Neural cell (in vitro differentiated cells): ENCODE measurements around the gene MEF2D. TPM values are rescaled to one million over a fixed set of nuclear protein-coding genes. Genes with fewer than 3 reads are reported as not detected.

Source experiments
- H2AFZ ChIP-seq: fragments of 200-600, 300-800 bp; sonication (generic), shearing (Covaris generic); 2 replicates; pipeline ENCODE4 v1.6.0; 2014; ENCODE audit warnings: low read depth, mild to moderate bottlenecking, antibody characterized with exemption, low read length, moderate library complexity
- H3F3A ChIP-seq: fragments of 200-600 bp; shearing (Covaris generic); 2 replicates; pipeline ENCODE4 v1.6.1; 2016; ENCODE audit warnings: mild to moderate bottlenecking, moderate library complexity, mixed read lengths, antibody characterized with exemption, low read length; ENCODE audit not compliant: insufficient read depth, poor library complexity, severe bottlenecking
- H3K27ac ChIP-seq: fragments of 200-600, 300-800 bp; sonication (generic), shearing (Covaris generic); 2 replicates; pipeline ENCODE4 v1.5.1; 2014; ENCODE audit warnings: mild to moderate bottlenecking, low read length, moderate library complexity
- H3K27me3 ChIP-seq: fragments of 300-800, 200-600 bp; sonication (generic), shearing (Covaris generic); 2 replicates; pipeline ENCODE4 v1.6.0; 2014; ENCODE audit warnings: mild to moderate bottlenecking, low read depth, low read length, moderate library complexity; ENCODE audit not compliant: insufficient read depth
- H3K36me3 ChIP-seq: fragments of 300-800, 200-600 bp; sonication (generic), shearing (Covaris generic); 2 replicates; pipeline ENCODE4 v1.5.1; 2014; ENCODE audit warnings: mild to moderate bottlenecking, antibody characterized with exemption, low read length, moderate library complexity; ENCODE audit not compliant: insufficient read depth
- H3K4me2 ChIP-seq: fragments of 300-800, 200-600 bp; sonication (generic), shearing (Covaris generic); 2 replicates; pipeline ENCODE4 v1.6.0; 2014; ENCODE audit warnings: mild to moderate bottlenecking, low read length
- H3K4me3 ChIP-seq: fragments of 300-800, 200-600 bp; sonication (generic), shearing (Covaris generic); 2 replicates; pipeline ENCODE4 v1.5.1; 2014; ENCODE audit warnings: mild to moderate bottlenecking, low read length, moderate library complexity
- H3K79me2 ChIP-seq: fragments of 200-600 bp; shearing (Covaris generic); replicated peaks from 2 replicates; pipeline ENCODE4 v1.6.0; 2014; ENCODE audit warnings: mild to moderate bottlenecking, low read length, moderate library complexity; ENCODE audit not compliant: insufficient read depth
- H3K9ac ChIP-seq: fragments of 300-800, 200-600 bp; sonication (generic), shearing (Covaris generic); 2 replicates; pipeline ENCODE4 v1.6.1; 2016; ENCODE audit warnings: mild to moderate bottlenecking, low read length, mixed read lengths
- H3K9me2 ChIP-seq: fragments of 200-600 bp; shearing (Covaris generic); 2 replicates; pipeline ENCODE4 v1.6.1; 2016; ENCODE audit warnings: mild to moderate bottlenecking, low read length, mixed read lengths; ENCODE audit not compliant: insufficient read depth
- H3K9me3 ChIP-seq: fragments of 200-600, 300-800 bp; sonication (generic), shearing (Covaris generic); 2 replicates; pipeline ENCODE4 v1.6.1; 2016; ENCODE audit warnings: mild to moderate bottlenecking, mixed run types, low read length, moderate library complexity, mixed read lengths
- H4K20me1 ChIP-seq: fragments of 200-600 bp; shearing (Covaris generic); 2 replicates; pipeline ENCODE4 v1.6.1; 2016; ENCODE audit warnings: mild to moderate bottlenecking, mixed run types; ENCODE audit not compliant: insufficient read depth
- CTCF ChIP-seq: fragments of 450-650 bp; IDR thresholded peaks from 2 replicates; pipeline ENCODE4 v1.5.1; 2014; ENCODE audit warnings: antibody characterized with exemption, mild to moderate bottlenecking, moderate library complexity; ENCODE audit not compliant: poor library complexity, severe bottlenecking
- EP300 ChIP-seq: fragments of 450-650 bp; conservative IDR thresholded peaks from 2 replicates; pipeline ENCODE4 v1.6.1; 2014; ENCODE audit warnings: antibody characterized with exemption, mild to moderate bottlenecking, moderate library complexity; ENCODE audit not compliant: poor library complexity, severe bottlenecking
- MXI1 ChIP-seq: fragments of 450-650 bp; conservative IDR thresholded peaks from 2 replicates; pipeline ENCODE4 v1.6.1; 2014; ENCODE audit warnings: antibody characterized with exemption, mild to moderate bottlenecking; ENCODE audit not compliant: poor library complexity, severe bottlenecking
- POLR2AphosphoS5 ChIP-seq: IDR thresholded peaks from 2 replicates; pipeline ENCODE4 v1.6.1; 2012
- REST ChIP-seq: IDR thresholded peaks from 2 replicates; pipeline ENCODE4 v1.6.1; 2012; ENCODE audit warnings: borderline replicate concordance
- SMC3 ChIP-seq: fragments of 450-650 bp; conservative IDR thresholded peaks from 2 replicates; pipeline ENCODE4 v1.6.1; 2014; ENCODE audit warnings: antibody characterized with exemption, mild to moderate bottlenecking, moderate library complexity; ENCODE audit not compliant: poor library complexity
- TAF1 ChIP-seq: IDR thresholded peaks from 2 replicates; pipeline ENCODE4 v1.6.1; 2012; ENCODE audit warnings: low read depth
- polyA plus RNA-seq: library from polyadenylated mRNA; depleted of rRNA; stranded (reverse); fragments of >200 nt; gene quantifications from 2 replicates; pipeline ENCODE4 v1.2.3, GENCODE V29; 2014

MEF2D gene
- polyA plus RNA-seq, 1 donor from 2014 or later: 4.7 TPM

GRCh38 chr1:156485984-156486383, 14.6 kb downstream of the MEF2D start:
- Histone ChIP-seq H3K9ac (peak overlapping the region; percentile 72), H3K27me3 (no peaks in the 10 kb centered on the region), H3K4me2 (peak overlapping the region; percentile 81), H3K9me2 (no peaks in the 10 kb centered on the region), H2AFZ (no peak overlapping the region), H3K36me3 (no peaks in the 10 kb centered on the region), H4K20me1 (no peaks in the 10 kb centered on the region), H3F3A (peaks cover 8% of the 10 kb centered on the region), H3K79me2 (peaks cover 50% of the 10 kb centered on the region), H3K4me3 (peak overlapping the region; percentile 57), H3K9me3 (no peaks in the 10 kb centered on the region), H3K27ac (peak overlapping the region; percentile 94)
- no peak for TF ChIP-seq REST
- no peak for TF ChIP-seq EP300
- no peak for TF ChIP-seq TAF1
- TF ChIP-seq SMC3: no peak

- Histone ChIP-seq H4K20me1 (no peaks in the 10 kb centered on the region), H3K27me3 (no peaks in the 10 kb centered on the region), H3K4me3 (no peak overlapping the region), H3K79me2 (peaks cover 47% of the 10 kb centered on the region), H3K4me2 (no peak overlapping the region), H3K9ac (no peak overlapping the region), H3K9me2 (no peaks in the 10 kb centered on the region), H2AFZ (no peak overlapping the region), H3K9me3 (no peaks in the 10 kb centered on the region), H3K27ac (no peak overlapping the region), H3F3A (peaks cover 4% of the 10 kb centered on the region), H3K36me3 (no peaks in the 10 kb centered on the region)
- no peak for TF ChIP-seq EP300
- no peak for TF ChIP-seq TAF1
These were observed 16.0 kb downstream of the MEF2D start for GRCh38 chr1:156484480-156485058.

GRCh38 chr1:156483397-156483796, 17.2 kb downstream of the MEF2D start:
- H3K36me3 ChIP-seq: no peaks in the 10 kb centered on the region
- TF ChIP-seq POLR2AphosphoS5 (no peak), CTCF (no peak), MXI1 (no peak), TAF1 (no peak)
- no peak overlapping the region for H2AFZ ChIP-seq
- H3K4me3 ChIP-seq: no peak overlapping the region
- H3F3A ChIP-seq: peaks cover 2% of the 10 kb centered on the region
- no peaks in the 10 kb centered on the region for H3K27me3 ChIP-seq
- H3K9ac ChIP-seq: no peak overlapping the region
- H4K20me1 ChIP-seq: no peaks in the 10 kb centered on the region
- no peak overlapping the region for H3K4me2 ChIP-seq
- no peaks in the 10 kb centered on the region for H3K9me2 ChIP-seq
- peaks cover 44% of the 10 kb centered on the region for H3K79me2 ChIP-seq
- no peak overlapping the region for H3K27ac ChIP-seq
- no peaks in the 10 kb centered on the region for H3K9me3 ChIP-seq
